NCI-H1417 treated with DMSO at 0.1 percent for 48 hours (cell line): ENCODE measurements around the gene WDR59.
"Not testable (repeated sequence)": the region's sequence is repeated elsewhere in the genome, so short reads cannot be mapped to it uniquely, and the experiment has no call there.

Source experiments
- DNase-seq: peaks from one replicate; lab custom pipeline; 2025; lab: John Stamatoyannopoulos, UW

WDR59 gene

DNA sequence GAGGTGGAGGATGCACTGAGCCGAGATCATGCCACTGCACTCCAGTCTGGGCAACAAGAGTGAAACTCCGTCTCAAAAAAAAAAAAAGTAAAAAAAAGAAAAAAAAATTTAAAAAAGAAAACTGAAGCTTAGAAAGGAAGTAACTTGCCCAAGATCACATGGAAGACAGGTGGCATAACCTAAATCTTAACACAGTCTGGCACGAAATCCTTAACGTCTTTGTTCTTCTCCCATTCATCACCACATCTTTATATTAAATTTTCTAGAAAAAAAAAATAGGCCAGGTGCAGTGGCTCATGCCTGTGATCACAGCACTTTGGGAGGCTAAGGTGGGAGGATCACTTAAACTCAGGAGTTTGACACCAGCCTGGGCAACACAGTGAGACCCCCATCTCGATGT lies 9.3 kb downstream of the WDR59 start:
- DNase-seq: no peak

DNA sequence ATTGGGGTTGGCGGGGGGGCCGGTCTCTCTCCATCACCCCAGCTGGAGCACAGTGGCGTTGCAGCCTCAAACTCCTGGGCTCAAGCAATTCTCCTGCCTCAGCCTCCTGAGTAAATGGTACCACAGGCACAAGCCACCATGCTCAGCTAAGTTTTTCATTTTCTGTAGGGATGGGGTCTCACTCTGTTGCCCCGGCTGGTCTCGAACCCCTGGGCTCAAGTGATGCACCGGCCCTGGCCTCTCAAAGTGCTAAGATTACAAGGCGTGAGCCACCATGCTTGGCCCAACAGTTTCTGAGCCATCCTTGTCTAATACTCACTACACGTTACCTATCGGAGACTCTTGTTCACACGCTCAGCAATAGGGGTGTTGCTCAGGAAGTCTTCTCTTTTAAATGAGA lies 11.6 kb downstream of the WDR59 start:
- DNase-seq: no peak

DNA sequence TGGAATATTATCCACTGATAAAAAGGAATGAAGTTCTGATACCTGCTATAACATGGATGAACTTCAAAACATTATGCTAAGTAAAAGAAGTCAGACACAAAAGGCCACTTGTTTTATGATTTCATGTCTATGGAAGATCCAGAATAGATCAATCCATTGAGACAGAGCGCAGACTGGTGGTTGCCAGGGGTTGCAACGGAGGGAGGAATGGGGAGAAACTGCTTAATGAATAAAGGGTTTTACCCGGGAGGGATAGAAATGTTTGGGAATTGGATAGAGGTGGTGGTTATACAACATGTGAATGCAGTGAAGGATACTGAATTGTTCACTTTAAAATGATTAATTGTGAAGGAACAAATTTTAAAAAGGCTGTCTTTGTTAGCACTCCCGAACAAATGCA lies 30.2 kb downstream of the WDR59 start:
- no peak for DNase-seq

DNA sequence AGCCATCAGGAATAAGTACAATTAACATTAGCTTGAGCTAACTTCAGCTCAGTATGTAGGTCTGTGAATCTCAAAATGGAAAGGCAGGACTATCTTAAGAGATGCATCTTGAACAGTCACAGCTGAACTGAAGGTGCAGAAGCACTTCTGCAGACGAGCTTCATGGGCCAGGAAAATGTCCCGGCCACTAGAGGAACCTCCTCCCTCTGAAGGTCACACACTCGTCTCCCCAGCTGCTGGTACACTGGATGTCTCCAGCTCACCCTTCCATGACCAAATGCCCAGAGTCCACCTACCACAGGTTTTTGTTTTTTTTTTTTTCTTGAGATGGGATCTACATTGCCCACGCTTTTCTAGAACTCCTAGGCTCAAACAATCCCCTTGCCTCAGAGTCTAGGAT lies 33.2 kb downstream of the WDR59 start:
- no peak for DNase-seq

DNA sequence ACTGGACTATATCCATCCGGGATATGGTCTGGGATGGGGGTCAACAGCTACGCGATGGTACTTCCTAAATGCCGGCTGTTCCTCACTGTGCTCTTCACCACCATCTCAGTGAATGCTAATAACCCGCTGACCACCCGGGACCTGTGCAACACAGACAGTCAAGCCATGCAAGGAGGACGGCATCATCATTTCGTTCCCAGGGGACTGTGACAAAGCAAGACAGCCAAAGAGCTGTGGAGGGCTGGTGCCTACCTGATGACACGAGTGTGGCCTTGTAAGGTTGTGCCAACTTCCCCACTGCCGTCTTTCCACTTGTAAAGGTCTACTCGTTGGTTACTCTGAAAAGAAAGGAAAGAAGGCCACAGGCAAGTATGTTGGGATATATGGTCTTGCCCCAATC lies 33.7 kb downstream of the WDR59 start:
- DNase-seq: no peak

DNA sequence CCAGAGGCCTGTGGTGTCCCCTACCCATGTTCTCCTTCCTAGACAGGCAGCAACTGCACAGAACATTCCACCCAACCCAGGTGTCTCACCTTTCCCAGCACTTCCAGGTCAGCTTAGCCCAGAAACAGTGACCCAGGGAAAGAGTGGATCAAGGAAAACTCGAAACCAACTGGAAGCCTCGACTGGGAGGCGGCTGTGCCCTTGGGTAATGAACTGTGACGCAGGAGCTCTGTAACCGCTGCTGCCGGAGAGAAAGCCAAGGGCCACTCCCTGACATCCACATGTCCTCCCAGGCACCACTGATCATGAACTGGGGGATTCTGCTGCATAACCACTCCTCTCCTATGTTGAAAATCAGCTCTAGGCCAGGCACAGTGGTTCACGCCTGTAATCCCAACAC lies 34.4 kb downstream of the WDR59 start:
- DNase-seq: no peak

DNA sequence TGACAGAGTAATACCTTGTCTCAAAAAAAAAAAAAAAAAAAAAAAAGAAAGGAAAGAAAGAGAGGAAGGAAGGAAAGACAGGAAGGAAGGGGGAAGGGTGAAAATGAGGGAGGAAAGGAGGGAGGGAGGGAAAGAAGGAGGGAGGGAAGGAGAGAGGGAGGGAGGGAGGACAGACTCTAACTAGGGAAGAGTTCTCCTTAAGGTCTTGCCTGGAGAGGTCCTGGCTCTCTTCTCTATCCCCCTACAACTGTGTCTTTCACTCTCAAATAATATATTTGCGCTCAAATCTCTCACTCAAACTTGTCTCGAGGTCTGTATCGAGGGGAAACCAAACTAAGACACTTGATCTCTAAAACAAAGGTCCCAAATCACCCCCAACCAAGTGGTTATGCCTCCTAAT lies 35.6 kb downstream of the WDR59 start:
- no peak for DNase-seq

DNA sequence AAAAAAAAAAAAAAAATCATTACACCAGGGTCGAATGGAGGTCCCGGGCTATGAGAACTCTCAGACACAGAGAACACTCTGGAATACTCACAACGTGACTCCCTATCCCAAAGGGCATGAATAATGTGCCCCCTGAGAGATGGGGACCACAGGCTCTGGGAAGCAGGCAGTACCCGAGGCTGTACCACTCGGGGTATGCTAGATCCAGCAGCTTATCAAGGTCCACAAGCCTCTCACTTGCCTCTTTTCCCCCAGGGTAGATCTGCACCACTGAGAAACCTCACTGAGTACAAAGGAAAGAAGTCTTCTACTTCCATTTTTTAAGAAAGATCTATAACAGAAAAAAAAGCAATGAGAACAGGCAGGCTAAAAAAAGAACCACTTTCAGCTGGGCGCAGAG lies 40.5 kb downstream of the WDR59 start:
- DNase-seq: no peak

DNA sequence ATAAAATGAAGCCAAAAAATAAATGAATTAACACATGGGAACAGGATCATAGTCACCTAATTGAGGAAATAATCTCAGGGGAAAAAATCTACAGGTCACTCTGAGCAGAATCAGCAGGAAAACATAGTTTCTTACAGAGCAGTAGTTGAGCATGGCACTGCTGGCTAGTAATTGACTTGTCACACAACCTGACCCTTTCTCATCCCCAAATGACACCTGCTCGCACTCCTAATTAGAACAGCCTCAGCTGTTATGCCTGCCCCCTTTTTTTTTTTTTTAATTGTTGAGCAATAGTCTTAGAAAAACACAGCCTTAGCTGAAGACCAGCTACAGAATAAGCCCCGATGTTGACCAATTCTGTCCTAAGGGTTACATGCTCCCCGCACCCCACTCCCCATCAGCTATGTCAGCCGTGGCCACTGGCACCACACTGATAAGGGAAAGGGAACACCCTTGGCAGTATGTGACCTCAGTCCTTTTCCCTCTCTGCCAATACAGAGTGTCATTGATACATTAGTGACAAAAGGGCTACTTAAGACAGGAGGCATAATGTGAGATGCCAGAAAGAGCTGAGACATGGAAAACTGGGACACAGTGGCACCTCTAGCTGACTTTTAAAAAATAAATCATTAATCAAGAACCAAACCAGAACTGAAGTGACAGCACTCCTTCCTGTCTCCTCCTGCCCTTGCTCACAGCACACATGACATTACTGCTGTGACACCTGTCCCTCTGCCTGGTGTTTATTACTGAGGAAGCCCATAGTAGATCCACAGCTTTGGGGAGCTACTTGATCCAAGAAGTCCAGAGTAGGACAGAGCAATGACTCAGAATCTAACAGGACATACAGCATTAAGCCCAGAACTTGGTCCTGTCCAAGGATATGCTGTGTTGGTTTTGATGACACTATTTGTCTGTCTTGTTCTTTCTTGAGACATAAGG lies 41.7 kb downstream of the WDR59 start:
- DNase-seq: peak; percentile 12

DNA sequence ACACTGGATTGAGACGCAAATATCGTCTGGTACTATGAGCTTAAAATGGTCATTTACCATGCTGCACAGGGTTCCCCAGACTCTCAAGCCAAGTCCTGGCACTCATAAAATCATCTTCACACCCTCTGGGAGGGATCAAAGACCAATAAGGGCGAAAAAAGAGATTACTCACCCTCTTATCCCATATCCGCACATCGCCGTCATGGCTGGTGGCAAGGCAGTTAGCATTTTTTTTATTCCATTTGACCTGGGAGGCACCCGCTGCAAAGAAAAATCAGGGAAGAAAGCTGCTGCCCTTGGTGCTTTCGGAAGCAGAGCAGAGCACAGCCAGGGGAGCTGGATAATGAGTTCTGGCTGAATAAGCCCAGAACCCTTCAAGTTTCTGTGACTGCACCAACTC lies 42.4 kb downstream of the WDR59 start:
- no peak for DNase-seq

DNA sequence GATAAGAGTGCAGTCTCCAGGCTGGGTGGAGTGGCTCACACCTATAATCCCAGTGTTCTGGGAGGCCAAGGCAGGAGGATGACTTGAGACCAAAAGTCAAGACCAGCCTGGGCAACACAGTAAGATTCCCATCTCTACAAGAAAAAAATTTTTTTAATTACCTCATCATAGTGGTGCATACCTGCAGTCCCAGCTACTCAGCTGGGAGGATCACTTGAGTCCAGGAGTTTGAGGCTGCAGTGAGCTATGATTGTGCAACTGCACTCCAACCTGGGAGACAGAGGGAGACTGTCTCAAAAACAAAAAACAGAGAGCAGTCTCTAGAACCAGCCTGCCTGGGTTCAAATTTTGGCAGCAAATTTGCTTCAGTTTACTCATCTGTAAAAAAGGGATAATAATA lies 45.2 kb downstream of the WDR59 start:
- DNase-seq: no peak

DNA sequence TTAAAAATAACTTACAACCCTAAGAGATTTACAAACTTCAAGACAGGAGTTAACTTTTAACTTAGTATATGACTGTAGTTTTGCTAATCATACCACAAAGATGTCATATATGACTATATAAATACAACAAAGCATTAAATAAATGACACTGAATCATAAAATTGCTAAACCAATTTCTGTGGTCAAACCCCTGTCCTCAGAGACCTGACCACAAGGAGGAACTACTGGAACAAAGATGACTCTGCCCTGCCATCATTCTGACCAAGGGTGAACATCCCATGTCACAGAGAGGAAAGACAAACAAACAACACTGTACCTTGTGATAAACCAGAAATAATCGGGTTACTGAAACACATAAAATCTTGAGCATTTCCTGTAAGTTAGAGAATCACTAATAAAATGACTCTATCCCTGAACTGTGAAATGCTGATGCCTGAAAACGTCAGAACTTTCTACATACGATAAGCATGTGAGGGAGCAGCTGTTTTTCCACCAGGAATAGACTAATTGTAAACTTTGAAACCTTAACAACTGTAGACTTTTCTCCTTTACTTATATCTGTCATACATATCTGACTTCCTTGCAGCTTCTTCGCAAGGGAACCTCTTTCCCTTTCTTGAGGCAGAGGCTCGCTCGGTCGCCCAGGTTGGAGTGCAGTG lies 47.9 kb downstream of the WDR59 start:
- DNase-seq: no peak

DNA sequence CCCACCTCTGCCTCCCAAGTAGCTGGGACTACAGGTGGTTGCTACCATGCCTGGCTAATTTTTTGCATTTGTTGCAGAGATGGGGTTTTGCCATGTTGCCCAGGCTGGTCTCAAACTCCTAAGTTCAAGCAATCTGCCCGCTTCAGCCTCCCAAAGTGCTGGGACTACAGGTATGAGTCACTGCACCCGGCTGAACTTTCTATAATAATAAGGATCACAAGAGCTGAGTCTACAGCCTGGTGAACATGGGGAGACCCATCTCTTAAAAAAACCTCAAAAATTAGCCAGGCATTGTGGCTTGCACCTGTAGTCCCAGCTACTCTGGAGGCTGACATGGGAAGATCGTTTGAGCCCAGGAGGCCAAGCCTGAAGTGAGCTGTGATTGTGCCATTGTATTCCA lies 53.5 kb downstream of the WDR59 start:
- DNase-seq: no peak

DNA sequence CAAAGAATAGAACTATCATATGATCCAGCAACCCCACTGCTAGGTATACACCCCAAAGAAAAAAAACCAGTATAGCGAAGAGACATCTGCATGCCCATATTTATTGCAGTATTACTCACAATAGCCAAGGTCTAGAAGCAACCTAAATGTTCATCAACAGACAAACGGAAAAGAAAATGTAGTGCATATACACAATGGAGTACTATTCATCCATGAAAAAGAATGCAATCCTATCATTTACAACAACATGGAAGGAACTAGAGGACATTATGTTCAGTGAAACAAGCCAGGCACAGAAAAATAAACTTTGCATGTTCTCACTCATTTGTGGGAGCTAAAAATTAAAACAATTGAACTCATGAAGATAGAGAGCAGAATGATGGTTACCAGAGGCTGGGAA lies 55.3 kb downstream of the WDR59 start:
- no peak for DNase-seq

DNA sequence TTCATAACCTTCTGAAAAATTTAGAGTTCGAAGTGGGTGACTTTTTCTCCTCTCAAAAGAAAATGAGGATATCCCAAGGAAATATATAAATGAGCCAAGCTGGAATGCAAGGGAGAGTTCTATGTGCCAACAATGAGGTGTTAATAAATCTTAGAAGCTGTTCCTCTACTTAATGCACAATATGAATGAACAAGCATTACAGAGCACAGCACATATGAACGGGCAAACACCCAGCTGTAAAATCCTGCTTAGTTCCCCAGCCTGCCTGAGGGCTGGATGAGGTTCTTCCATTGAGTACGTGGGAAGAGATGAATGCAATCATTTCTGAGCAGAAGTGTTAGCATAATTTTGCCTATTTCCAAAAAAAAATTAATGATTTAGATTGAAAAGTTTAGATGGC lies 58.1 kb downstream of the WDR59 start:
- no peak for DNase-seq

DNA sequence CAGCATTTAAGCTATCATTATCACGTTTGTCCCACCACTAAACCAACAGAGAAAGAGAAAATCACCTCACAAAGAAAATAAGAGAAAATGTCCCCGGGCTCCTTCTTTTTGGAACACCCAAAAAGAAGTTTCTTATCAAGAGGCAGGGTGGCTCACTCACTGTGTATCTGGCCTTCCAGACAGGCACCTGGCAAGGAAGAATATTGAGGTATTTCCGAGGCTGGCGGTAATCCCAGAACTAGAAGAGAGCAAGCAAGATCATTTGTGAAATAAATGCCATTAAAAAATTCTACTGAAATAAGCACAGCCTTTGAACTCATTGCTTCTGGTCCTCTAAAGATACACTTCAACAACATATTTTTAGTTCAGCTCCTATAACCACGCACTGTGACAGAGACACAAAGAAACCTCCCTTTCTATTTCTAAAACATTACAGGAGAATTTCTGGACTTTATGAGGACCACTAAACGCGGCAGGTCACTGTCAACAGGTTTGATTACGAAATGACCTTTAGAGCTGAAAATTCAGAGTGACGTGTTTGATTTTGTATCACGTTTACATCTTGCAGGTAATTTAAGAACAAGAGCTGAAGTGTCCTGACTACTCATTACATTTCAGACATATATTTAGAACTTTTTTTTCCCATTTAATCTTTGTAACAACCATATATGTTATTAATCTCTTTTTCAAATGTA lies 61.0 kb downstream of the WDR59 start:
- DNase-seq: no peak

DNA sequence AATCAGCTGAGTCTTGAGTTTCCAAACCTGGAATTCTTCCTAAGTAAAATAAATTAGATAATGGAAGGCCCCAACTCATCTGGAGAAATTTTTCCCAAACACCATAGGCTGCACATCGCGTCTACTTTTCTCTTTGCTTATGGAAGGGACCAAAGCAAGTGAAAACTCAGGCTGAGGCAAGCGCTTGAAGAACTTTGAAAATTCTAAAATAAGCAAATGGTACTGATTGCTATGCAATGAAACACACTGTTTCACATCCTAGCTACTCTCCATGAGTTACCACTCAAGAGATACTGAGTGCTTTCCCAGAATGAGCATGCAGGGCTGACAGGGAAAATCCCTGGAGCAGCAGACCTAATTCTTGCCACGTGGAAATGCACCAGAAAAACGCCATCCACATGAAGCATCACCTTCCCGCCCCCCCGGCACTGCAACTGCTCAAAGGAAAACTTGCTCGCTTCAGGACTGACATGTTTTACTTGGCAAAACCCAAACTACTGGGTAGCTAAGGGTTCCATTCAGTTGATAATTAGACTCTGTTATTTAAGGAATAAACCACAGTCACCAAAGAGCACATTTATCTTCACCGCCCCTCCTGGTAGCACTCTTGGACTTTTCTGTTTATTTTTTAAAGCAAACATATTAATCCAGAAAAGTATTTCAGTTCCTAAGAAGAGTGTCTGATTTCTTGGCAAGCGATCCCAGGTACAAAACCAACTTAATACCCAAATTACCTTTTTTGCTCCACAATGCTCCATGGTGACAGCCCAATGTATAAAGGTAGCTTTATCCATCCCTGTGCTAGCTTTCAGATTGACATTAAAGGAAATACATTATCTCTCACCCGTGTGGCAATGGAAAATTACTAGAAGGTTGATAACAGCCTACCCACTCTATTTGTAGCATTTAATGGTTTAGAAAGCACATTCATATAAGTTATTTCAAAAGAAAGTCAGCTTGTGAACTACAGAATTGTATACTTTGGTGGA lies 62.5 kb downstream of the WDR59 start:
- DNase-seq: no peak

DNA sequence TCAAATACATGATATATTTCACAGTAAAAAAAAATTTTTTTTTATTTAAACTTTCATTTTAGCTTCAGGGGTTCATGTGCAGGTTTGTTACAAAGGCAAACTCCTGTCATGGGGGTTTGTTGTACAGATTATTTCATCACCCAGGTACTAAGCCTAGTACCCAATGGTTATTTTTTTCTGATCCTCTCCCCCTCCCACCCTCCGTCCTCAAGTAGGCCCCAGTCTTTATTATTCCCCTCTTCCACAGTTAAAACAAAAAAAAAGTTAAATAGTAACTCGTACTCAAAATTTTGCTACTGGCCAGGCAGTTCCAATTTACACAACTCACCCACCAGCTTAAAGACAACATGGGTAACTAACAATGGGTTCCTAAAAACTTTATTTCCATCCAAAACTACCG lies 63.9 kb downstream of the WDR59 start:
- no peak for DNase-seq

DNA sequence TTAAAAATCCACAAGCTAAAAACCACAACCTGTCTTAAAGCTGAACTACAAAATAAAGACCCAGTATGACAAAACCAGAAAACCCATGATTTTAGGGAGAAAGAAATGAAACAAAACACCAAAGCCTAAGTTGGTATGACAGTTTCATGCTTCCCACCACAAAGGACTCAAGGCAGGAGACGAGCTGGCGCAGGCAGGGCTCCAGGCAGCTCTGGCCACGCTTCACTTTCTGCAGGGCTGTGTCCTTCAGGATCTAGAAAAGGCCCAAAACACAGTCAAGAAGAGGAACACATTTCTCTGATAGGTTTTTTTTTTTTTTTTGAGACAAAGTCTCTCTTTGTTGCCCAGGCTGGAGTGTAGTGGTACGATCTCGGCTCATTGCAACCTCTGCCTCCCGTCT lies 75.3 kb downstream of the WDR59 start:
- no peak for DNase-seq

DNA sequence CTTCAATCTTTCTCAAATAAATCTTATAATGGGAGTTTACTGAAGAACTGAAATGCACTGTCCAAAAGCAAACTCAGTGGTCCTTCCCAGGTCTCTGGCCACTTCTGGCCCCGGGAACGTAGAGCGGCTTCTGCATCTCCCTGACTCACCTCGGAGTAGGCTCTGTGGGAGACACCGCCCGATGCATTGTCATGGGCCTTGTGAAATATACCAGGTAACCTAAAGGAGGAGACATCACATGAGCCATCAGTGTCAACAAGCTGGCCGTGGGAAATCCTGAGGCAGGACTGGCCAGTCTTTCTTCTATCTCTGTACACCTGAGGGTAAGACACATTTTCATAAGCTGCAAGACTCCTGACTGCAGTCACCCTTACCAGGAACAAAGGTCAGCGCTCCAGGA lies 76.2 kb downstream of the WDR59 start:
- DNase-seq: not testable (repeated sequence)

DNA sequence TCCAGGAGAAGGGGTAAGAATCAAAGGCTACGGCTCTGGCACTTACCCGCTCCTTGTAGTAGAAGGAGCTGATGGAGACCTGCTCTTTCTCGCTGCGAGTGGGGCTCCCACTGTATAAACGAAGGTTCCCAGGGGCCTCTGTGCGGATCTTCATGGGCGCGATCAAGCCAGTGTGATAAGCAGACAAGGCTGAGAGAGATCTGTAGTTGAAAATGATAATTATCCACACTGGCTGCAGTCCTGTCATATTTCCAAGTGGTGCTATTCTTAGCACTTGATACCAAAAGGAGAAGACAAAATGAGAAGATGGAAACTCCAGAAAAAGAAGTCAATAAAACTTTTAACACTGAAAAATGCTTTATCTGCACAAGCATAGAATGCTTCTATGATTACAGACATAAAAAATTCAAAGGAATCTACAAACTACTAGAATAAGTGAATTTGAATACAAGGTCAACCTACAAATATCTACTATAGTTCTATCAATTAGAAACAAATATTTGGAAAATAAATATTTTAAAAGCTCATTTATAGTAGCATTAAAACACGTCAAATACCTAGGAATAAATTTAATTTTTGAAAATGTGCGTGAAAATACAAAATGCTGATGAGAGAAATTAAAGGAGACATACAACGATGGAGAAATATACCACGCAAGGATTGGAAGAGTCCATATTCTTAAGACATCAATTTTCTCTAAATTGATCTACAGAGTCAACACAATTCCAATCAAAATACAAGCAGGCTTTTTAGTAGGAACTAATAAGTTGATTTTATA lies 80.8 kb downstream of the WDR59 start:
- no peak for DNase-seq
